HUDEP-2 (cell line): Measurements from ENCODE around the gene SRGAP3.

Experiments used
- DNase-seq, 76 experiments: peaks; one replicate each; lab custom pipeline; 2025; ENCODE audit not compliant: unreplicated experiment in 76 of 76; lab: John Stamatoyannopoulos, UW

SRGAP3 gene

DNA sequence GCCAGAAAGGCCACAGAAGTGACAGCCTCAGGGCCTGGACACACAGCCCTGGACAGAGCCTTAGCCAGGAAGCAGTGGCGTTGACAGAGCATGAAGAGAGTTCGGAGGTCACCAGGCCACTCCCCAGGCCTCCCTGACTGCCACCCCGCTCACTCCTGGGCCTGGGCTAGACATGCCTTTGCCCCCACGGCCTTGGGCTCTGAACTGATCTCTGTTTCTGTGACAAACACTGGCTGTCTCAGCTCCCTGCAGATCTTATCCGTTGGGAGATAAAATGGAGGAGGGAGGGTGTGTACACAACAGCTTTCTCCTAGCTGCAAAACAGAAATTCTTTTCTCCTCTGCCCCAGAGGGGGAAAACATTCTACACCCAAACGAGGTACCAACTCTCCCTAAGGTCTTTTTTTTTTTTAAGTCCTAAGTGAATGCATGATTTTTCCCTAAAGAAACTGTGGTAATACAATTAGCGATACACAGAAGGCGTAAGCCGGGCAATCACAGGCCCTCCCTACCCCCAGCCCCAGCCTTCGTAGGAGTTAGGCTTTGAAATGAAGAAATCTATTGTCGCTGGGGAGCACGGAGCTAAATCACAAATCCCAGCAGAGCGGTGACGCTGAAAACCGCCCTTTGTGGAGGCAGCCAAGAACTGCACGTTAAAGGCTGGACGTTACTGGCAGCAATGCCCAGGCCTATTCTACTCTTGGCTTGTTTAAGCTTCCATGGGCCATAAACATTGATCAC is 45.0 kb downstream of the SRGAP3 start:
- peak in 2 of 76 experiments; percentile 8 to 9 for DNase-seq

DNA sequence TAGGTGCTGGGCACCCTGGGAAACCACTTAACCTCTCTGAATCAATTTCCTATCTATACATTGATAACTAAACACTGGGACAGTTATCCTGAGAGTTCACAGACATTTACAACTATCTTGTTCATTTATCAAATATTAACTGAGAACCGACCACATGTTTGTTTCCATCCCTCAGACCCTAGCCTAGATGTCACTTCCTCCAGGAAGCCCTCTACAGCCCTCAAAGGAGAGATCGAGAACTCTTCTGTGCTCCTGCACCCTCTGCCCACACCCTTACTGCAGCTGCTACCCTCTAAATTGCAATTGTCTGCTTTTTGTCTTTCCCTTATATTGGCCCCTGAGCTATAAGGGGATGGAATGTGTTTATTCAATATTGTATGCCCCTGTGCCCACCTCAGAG is 46.1 kb downstream of the SRGAP3 start:
- no peak for DNase-seq

DNA sequence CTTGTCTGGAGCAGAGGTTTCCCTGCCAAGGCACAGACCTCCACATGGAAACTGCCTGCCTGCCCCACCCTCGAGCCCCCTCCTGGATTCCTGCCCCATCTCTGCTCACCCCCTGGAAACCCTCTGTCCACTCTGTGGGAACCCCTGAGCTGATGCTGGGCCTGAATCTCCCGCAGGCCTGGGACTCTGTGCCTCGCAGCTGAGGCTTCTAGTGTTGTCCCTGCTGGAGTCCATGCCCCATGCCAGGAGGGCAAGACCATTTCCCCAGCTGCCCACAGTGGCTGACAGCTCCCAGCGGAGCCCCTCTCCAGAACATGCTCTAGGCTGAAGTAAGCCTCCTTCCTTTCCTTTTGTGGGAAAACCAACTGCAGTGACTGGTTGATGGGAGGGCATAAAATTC is 46.9 kb downstream of the SRGAP3 start:
- no peak for DNase-seq

DNA sequence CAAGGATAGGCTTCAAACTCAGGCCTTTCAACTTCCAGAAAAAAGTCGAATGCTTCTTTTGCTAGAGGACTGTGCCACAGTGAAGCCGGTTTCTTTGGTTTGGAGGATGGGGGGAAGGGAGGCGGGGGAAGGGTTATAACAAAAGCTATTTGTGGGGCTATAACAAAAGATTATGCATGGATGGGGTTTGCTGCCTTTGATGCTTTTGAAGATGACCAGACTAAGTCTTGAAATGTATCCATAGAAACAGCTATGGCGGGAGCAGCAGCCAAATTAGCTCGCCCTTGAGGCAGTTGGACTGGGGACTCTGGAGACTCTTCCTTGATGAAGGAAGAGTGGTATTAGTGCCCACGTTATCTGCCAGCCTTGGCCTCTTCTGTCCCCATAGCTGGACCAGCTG is 47.5 kb downstream of the SRGAP3 start:
- no peak for DNase-seq

DNA sequence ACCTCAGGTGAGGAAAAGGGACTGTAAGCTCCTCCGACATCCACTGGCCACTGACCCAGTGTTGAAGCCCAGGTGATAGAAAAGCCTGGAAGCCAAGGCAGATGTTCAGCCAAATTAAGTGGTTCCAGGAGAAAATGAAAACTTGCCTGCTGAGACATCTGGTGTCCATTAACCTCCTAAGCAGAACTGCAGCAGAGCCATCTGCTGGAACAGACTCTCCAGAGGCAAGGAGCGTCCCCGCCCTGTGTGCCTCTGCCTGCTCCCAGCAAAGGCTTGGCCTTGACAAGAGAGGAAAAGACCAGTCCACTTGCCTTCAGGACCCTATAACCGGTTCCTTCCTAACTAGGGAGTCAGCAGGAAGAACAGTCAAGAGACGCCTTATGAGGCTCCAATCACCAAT is 48.2 kb downstream of the SRGAP3 start:
- DNase-seq: no peak

DNA sequence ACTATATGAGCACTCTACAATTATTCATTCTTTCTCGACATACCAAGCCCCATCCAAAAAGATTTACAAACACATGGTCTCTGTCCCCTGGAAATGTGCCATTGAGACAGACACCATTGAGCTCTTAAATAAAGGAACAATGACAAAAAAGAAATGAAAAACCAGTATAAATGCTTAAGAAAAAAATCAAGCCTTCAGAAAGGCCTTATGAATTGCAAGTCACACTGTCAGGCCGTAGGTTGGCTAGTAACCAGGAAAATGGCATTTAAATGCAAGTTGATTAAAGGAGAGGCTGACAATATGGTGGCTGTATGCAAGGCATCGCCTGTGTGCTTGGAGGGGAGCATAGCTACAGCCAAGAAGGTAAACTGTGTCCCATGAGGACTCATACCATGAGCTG is 49.7 kb downstream of the SRGAP3 start:
- DNase-seq: no peak

DNA sequence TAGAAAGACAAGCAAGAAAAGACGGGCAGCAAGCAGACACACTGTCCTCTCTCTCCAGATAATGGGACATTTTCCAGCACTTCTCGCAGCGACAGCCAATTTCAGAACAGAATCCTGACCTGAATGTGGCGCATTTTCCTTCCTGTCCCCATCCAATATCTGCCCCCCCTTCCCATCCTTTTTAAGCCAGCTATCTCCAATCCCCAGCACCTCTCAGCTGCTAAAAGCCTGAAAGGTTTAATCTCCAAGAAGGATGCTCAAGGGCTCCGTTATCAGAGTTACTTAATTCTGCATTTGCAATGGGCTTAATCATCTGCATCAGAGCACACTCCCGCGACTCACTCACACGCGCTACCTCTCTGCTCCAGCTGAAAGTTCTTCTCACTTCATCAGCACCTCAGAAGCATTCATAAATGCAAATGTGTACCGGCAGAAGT is 50.5 kb downstream of the SRGAP3 start:
- no peak for DNase-seq

DNA sequence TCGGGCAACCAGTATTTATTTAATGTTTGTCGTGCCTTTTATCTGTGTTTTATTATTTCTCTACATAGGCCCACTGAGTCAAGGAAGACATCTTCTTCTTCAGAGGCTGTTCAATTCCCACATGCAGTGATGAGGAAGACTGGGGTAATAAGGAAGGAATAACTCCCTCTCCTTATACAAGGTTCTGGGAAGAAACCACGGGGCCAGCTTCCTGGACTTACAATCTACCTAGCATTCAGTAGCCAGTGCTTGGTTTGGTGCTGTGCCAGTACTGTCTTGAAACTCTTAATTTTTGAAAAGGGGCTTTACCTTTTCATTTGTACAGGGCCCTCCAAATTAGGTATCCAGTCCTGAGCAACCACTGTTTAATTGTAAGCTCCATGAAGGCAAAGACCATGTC is 51.2 kb downstream of the SRGAP3 start:
- DNase-seq: no peak

DNA sequence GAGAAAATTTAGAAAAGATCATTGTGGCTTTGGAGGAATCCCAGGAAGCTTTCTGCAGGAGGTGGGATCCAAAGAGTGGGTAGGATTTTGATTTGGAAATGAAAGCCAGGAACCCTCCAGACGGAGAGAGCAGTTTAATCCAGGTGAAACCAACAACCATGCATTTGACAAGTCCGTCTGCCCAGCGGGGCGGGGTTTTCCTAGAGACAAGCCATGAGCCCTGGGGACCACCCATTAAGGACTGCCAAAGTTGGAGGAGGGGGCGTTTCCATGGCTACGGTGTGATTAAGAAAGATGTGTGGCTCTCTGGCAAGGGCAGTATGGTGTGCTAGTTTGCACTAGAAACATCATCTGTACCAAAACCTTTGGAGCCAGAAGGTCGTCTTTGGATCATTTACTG is 53.4 kb downstream of the SRGAP3 start:
- no peak for DNase-seq

DNA sequence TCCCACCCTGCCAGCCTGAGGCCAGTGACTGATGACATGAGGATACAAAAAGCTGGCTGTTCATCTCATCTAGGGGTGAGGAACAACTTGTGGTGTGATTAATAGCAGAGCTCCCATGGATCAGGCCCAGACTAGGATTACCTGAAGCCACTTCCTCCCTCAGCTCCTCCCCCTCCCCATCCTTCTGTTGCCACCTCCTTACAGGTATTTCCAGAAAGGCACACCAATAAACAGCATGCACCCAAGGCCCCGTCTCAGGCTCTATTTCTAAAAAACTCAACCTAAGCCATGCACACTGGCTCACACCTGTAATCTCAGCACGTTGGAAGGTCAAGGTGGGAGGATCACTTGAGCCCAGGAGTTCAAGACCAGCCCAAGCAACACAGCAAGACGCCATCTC is 54.1 kb downstream of the SRGAP3 start:
- no peak for DNase-seq

DNA sequence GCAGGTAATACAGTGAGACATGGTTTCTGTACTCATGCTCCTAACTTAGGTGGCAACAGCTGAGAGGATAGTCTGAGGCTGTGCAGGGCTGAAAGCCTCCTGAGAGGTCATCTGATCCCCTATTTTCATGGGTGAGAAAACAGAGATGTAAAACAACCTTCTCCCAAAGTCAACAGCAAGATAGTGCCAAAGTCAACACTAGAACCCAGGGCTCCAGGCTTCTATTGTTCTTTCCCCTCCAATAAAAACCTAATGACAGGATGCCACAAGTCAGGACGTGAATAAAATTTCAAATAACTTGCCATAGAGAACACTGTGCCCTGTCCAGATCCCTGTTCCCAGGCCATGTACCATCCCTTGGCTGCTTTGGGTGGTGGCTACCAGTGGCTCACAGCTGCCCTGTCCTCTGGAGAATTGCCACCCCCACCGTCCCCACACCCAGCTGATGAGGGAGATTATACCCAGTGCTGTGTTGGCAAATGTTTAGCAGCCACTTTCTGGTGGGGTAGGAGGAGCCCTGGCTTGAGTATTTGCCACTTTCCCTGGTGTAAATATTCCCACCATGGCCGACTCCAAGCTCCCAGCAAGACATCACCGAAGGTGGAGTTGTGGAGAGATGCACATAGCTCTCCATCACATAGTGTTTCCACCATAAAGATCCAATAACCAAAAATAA is 54.8 kb downstream of the SRGAP3 start:
- DNase-seq: no peak

DNA sequence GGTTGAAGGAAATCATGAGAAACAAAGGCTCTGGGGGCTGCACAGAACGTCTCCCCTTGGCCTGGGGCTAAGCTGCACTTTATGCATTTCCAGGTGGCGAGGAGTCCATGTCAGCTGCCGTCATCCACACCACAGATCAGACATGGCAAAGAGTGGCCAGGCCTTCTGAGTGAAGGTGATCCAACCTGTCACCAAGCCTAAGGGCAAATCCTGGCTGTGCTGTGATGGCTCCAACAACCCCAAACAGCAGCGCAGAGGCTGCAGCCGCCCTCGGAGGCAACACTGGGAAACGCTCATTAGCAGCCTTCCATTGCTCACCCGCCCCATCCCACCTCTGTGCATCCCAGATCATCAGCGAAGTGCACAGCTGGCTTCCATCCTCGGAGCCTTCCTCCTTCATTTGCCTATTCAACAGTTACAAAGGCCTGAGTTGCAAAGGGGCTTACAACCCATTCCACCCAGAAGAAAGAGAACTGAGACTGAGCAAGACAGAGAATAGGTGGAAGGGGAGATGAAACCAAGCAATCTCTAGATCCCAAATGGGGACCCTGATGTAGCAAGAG is 55.7 kb downstream of the SRGAP3 start:
- no peak for DNase-seq

DNA sequence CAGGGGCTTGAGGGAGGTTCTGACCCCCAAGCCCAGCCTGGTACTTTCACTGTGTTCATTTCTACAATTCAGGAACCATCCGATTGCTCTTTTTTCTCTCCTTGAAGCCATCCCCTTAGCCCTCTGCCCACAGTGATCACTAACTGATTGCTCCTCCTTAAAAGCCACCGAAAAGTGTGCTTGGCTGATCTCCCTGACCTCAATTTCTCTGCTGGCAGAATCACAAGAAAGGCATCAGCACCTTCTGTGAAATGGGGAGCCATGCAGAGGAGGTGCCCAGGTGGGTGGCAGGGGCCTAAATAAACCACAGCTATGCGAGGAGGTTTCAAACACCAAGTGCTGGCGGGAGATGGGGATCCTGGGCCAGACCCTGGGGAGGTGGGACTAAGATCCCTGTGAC is 56.2 kb downstream of the SRGAP3 start:
- no peak for DNase-seq

DNA sequence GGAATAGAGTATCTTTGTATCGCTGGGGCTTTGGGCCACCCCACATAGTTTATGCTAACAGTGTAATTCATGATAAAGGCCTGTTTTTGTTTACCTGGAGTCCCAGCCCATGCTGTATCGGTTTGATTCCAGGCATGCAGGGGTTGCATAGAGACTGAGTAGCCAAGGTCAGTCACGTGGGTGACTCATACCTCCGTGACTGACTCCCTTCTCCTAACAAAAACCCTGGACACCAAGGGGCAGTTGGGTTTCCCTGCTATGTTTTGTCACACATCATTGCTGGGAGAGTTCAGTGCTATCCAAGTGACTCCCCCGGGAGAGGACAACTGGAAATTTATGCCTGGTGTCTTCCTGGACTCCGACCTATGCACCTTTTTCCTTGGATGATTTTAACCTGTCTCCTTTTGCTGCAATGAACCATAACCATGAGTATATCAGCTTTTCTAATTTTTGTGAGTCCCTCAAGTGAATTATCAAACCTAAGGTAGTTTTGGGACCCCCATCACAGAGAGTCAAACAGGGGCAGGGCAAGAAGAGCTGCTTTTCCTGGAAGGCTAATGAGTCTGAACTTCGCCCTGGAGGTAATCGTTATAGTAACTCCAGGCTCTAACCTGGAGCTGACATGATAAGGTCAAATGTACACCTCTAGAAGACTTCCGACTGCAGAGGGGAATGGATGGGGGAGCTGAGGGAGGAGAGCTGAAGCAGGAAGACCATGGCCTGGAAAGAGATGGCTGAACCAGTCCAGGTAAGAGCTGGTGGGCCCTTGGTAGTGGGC is 57.0 kb downstream of the SRGAP3 start:
- DNase-seq: no peak

DNA sequence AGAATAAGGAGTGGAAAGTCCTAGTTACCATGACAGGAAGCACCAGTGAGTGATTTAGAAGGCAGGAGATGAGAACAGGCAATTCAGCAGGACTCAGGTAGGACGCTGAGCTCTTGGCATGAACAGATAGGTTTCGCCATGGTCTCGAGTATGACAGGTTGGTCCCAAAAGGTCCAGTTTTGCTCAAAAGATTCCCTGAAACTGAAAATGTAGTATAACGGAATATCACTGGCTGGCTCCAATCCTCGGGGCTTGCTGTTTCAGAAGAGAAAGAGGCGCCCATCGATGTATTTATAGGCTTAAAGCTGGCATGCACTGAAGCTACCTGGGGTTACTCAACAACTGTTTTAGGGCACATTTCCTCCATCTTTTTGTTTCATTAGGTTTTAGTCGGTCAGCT is 59.2 kb downstream of the SRGAP3 start:
- DNase-seq: no peak

DNA sequence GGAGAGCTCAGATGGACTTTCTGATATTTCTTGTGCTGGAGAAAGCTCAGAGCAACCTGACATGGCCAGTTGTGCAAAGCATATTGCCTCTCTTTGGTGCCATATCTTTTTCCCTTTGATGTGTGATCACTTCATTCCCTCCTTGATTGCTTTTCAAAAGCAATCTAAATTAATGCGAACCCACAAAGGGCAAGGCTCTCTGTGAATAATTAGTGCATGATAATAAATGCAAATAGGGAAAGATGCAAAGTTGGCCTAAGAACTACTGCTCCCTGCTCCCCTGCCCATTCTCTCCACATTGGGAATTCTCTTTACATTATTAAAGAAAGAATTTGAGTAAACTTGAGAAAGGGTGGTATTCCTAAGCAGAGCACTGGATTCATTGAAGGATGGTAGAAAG is 60.9 kb downstream of the SRGAP3 start:
- DNase-seq: no peak

DNA sequence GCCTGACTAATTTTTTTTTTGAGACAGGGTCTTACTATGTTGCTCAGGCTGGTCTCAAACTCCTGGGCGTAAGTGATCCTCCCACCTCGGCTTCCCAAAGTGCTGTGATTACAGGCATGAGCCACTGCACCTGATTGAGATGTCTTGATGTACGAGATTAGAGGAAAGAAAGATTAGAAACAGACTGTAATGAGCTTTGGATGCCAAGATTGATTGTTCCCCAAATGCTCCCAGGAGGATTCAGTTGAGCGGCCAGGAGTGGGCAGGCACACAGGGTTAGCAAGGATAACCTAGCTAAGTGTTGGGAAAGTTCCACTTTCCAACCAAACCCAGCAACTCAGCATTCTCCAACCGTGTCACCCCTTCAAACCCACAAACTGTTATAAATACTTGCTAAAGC is 63.7 kb downstream of the SRGAP3 start:
- no peak for DNase-seq

DNA sequence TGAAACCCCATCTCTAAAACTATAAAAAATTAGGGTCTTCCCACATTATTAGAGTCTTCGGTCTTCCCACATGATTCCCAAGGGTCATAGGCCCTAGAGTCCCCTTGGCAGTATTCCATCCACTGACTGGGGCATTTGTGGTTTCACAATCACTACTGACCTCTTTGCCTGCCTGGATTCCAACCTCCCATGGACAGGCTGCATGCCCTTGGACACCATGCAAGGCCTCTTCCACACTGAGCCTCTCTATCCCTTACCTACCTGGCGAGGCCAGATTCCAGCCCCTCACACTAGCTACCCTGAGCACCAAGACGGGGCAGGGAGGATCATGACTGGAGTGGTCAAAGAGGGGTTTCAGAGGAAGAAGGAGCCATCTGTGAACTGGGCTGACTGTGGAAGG is 64.4 kb downstream of the SRGAP3 start:
- no peak for DNase-seq

DNA sequence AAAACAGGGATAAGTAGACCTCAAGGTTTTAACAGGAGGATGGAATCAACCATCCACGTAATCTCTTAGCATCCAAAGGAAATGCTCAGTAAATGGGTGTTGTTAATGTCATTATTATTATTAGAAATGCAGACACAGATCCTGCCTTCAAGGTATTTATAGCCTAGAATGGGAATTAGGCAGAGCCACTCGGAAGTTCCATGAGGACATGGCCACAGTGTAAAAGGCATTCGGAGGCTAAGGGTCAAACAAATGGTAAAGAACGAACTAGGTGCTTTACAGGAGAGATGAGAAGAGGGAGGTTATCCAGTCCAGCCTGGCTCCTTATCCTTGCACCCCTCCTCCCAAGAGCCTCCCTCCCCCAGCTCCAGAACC is 65.0 kb downstream of the SRGAP3 start:
- no peak for DNase-seq

DNA sequence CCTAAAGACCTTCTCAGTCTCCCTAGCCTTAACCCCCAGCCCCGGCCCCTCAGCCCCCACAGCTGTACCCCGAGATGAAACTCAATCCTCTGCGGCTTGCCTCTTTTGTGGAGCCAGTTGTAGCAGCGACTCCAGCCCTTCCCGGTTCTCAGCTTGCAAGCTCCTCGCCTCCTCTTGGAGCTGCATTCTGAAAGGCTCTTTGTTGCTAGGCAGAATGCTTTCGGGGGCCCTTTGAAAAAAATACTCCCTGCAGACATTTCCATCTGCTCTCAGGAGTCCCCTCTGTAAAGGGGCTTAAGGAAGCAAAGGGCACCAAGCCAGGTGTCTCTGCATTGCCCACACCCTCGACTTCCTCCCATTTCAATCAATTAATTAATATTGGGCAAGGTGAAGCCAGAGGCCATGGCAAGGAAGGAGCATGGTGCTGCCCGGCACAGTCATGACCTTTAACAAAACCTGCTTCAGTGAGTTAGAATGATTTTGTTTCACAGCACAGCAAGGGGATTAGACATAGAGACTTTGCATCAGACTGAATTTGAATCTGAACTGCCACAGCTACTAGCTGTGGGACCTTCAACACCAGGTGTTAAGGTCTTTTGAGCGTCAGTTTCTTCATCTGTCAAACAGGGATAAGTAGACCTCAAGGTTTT is 65.5 kb downstream of the SRGAP3 start:
- no peak for DNase-seq

DNA sequence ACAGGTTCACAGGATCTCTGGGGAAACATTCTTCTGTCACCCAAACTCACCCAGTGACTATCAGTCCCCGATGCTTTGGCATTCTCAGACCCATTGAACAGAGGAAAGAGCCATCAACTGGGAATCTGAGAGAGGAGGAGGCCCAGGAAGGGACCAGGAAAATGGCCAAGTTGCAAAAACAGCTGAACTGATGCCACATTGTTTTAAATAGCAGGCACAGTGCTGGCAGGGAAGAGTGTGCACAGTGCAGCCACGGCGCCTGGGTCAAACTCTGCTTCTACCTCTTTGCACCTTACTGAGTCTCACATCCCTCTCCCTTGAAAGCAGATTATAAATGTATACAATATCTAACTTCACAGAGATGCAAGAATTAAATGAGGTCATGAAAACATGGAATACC is 66.4 kb downstream of the SRGAP3 start:
- no peak for DNase-seq
